Activated CD4-positive, alpha-beta T cell treated with anti-CD3 and anti-CD28 coated beads, Interleukin-2, amount 10 ng/mL, durations not matched to agents 7 days and 5 days (primary cell): Measurements from ENCODE around the gene ZBTB34. TPM values are rescaled to one million over a fixed set of nuclear protein-coding genes. Genes with fewer than 3 reads are reported as not detected.

Experiments
- CTCF ChIA-PET: fragments of 350-600 bp; sonication (Branson Sonifier 250); formaldehyde crosslinking; loops from one replicate; lab custom pipeline; 2021; ENCODE audit warnings: antibody characterized with exemption; lab: Charles Lee
- POLR2A ChIA-PET: fragments of 350-600 bp; sonication (Branson Sonifier 250); formaldehyde crosslinking; loops from one replicate; lab custom pipeline; 2021; ENCODE audit warnings: antibody characterized with exemption; lab: Charles Lee
- DNase-seq: peaks from one replicate; pipeline ENCODE4 v3.0.0-alpha.2; 2020
- H3K27ac Mint-ChIP-seq: one replicate; pipeline ENCODE4 v1.8.0; 2021; ENCODE audit warnings: mild to moderate bottlenecking, moderate library complexity, mixed read lengths
- H3K27me3 Mint-ChIP-seq: one replicate; pipeline ENCODE4 v1.8.0; 2021; ENCODE audit warnings: mixed read lengths
- H3K36me3 Mint-ChIP-seq: one replicate; pipeline ENCODE4 v1.8.0; 2021; ENCODE audit warnings: low read depth, mixed read lengths
- H3K4me1 Mint-ChIP-seq: one replicate; pipeline ENCODE4 v1.8.0; 2021; ENCODE audit warnings: mixed read lengths
- H3K4me3 Mint-ChIP-seq: one replicate; pipeline ENCODE4 v1.8.0; 2021; ENCODE audit warnings: mild to moderate bottlenecking, moderate library complexity, mixed read lengths
- H3K9me3 Mint-ChIP-seq: one replicate; pipeline ENCODE4 v1.8.0; 2021; ENCODE audit warnings: mixed read lengths
- total RNA-seq, 2 experiments: library from RNA; stranded (reverse); gene quantifications; one replicate each; pipeline ENCODE4 v1.2.3, GENCODE V29; 2021

The ZBTB34 gene
- total RNA-seq, 2 experiments from 2014 or later: 8.3 to 8.7 TPM

DNA sequence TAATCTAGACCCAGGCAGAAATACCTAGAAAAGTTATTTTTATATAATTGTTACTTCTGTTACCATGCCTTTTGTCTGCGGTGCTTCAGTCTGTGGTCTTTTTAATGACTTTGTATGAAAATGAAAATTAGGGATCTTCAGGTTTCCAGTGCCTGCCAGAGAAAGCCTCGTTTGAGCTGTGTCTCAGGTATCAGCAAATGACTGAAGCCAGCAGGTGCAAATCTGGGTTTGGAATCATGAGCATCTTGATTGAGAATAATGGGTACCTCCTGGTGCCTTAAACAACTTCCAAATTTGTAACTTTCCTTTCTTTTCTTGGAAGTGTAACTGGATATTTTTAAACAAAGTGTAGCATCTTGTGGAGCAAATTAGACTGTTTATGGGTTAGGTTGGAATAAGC lies 4.3 kb downstream of the ZBTB34 start:
- no peak for DNase-seq
- no peak overlapping the region for H3K4me3 Mint-ChIP-seq
- H3K27ac Mint-ChIP-seq: no peak overlapping the region
- H3K9me3 Mint-ChIP-seq: no peaks in the 10 kb centered on the region
- peaks cover 29% of the 10 kb centered on the region for H3K4me1 Mint-ChIP-seq
- peaks cover 33% of the 10 kb centered on the region for H3K36me3 Mint-ChIP-seq
- H3K27me3 Mint-ChIP-seq: no peaks in the 10 kb centered on the region
- ChIA-PET CTCF (no interaction called here), POLR2A (no interaction called here)

DNA sequence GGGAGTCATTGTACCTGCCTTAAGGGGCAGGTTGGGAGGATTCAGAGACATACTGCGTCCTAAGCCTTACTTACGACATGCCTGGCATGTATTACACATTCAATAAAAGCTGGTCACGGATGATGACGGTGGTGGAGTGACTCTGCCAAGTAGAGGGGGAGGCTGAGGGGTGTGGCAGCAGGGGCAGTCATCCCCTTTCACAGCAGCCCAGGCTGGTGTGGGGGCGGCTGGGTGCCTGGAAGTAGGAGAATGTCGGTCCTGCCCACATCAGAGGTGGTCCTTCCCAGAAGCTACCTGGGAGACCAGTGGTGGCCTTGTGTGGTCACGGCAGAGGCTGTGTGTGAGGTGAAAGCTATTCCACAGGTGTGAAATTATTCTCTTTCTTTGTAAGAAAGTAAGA lies 8.9 kb downstream of the ZBTB34 start:
- Mint-ChIP-seq H3K27me3 (no peaks in the 10 kb centered on the region), H3K9me3 (no peaks in the 10 kb centered on the region), H3K36me3 (peaks cover 22% of the 10 kb centered on the region), H3K27ac (no peak overlapping the region), H3K4me3 (no peak overlapping the region), H3K4me1 (peaks cover 6% of the 10 kb centered on the region)
- ChIA-PET CTCF (interaction anchor here (0.6 kb wide), 1 partner anchor 38 kb away, joined by 3 read pairs; no protein-coding TSS in a partner anchor), POLR2A (no interaction called here)
- DNase-seq: no peak

DNA sequence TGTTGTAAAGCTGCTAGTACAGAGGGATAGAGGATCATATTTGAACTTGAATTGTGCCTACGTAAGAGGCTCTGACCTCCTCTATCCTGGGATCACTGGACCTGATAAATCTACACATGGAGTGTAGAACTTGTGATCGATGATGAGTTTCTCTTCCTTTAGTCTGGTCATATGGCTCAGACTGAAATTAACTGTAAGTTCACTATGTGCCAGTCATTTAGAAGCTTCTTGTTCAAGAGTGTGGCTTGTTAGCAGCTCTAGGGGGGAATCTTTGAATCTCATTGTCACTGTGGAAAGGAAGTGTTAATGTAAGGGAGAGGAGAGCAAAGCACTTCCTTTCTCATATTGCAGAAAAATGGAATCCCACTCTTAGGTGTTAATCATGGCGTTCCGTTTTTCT lies 12.1 kb downstream of the ZBTB34 start:
- H3K27me3 Mint-ChIP-seq: no peaks in the 10 kb centered on the region
- CTCF ChIA-PET: interaction anchor here (0.9 to 1.3 kb wide), 2 partner anchors 9 to 13 kb away, joined by 3 to 4 read pairs; partner anchors contain the start of gene ZBTB34
- no peak overlapping the region for H3K27ac Mint-ChIP-seq
- DNase-seq: no peak
- H3K4me3 Mint-ChIP-seq: no peak overlapping the region
- H3K36me3 Mint-ChIP-seq: peaks cover 11% of the 10 kb centered on the region
- no peaks in the 10 kb centered on the region for H3K9me3 Mint-ChIP-seq
- H3K4me1 Mint-ChIP-seq: peaks cover 18% of the 10 kb centered on the region
- POLR2A ChIA-PET: no interaction called here

DNA sequence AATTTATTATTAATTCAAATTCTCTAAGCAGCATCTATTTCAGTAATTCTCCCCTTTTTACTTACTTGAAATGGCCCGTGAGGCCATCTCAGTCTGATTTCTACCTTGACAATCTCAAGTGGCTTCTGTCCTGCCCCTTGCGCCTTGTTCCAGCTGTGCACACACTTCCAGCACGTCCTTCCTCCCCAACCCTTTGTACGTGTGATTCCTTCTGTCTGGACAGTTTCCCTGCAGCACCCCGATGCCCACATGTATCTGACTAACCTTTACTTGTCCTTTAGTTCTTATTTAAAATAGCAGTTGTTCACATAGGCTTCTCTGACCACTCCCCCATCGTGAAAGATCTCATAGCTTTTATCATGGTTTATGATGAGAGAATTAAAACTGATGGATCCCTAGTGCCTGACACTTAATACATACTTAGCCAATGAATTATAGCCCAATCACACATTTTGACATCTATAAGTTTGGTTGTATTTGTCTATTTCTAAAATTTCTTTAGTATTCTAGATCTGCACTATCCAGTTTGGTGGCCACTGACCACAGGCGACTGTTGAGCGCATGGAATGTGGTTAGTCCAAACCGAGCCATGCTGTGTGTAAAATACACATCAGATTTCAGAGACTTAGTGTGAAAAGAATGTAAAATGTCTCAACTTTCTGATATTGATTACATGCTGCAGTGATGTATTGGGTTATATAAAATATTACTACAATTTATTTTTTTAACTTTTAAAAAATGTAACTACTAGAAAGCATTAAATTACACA lies 14.3 kb downstream of the ZBTB34 start:
- H3K27ac Mint-ChIP-seq: no peak overlapping the region
- H3K36me3 Mint-ChIP-seq: peaks cover 12% of the 10 kb centered on the region
- CTCF ChIA-PET: no interaction called here
- POLR2A ChIA-PET: no interaction called here
- H3K27me3 Mint-ChIP-seq: no peaks in the 10 kb centered on the region
- DNase-seq: no peak
- H3K9me3 Mint-ChIP-seq: no peaks in the 10 kb centered on the region
- H3K4me3 Mint-ChIP-seq: no peak overlapping the region
- peaks cover 18% of the 10 kb centered on the region for H3K4me1 Mint-ChIP-seq

DNA sequence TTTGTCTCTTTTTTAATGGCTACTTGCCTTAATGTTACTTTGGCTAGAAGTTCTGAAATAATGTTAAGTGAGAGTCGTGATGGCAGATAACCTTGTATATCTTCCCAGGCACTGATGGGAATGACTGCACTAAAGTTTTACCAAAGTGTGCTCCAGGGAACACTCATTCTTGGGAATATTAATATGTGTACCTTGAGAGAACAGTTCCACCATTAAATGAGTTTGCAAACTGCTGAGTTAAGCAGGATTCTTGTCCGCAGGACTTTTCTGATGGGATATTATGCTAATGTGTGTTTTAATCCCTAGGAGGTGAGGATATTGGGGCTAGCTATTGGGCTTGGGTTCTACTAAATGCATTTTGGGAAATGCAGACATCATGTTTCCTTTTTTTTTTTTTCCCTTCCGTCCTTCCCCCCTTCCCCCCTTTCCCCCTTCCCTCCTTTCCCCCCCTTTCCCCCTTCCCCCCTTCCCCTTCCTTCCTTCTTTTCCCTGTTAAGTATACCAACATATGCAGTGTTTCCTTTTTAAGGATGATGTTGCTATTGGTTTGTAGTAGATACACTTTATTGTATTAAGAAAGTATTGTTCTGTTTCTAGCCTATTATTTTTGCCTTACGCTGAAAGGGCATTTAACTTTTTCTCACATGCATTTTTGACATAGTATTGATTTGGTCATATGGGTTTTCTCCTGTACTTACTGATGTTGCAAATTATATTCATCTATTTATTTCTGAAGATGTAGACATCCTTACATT lies 15.5 kb downstream of the ZBTB34 start:
- POLR2A ChIA-PET: no interaction called here
- H3K9me3 Mint-ChIP-seq: no peaks in the 10 kb centered on the region
- no peak for DNase-seq
- peaks cover 18% of the 10 kb centered on the region for H3K4me1 Mint-ChIP-seq
- H3K27me3 Mint-ChIP-seq: no peaks in the 10 kb centered on the region
- no peak overlapping the region for H3K4me3 Mint-ChIP-seq
- peaks cover 23% of the 10 kb centered on the region for H3K36me3 Mint-ChIP-seq
- CTCF ChIA-PET: no interaction called here
- H3K27ac Mint-ChIP-seq: peak overlapping the region; percentile 56

DNA sequence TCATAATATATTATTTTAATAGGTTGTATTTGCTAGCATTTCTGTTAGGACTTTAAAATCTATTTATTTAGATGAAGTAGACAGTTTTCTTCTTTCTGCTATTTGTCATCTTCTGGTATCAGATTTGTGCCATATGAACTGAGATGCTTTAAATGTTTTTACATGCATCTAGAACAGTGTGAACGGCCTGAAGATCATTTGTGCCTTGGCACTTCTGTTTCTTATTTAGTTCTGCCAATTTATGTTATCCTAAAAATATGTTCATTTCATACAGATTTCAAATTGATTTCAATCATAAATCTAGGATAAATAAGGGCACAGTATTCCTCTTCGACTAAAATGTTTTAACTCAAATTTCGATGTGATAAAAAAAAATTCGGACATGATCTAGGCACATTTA lies 16.1 kb downstream of the ZBTB34 start:
- Mint-ChIP-seq H3K36me3 (peaks cover 23% of the 10 kb centered on the region), H3K4me3 (no peak overlapping the region), H3K27ac (no peak overlapping the region), H3K4me1 (peaks cover 18% of the 10 kb centered on the region), H3K27me3 (no peaks in the 10 kb centered on the region), H3K9me3 (no peaks in the 10 kb centered on the region)
- DNase-seq: no peak
- ChIA-PET CTCF (no interaction called here), POLR2A (no interaction called here)

DNA sequence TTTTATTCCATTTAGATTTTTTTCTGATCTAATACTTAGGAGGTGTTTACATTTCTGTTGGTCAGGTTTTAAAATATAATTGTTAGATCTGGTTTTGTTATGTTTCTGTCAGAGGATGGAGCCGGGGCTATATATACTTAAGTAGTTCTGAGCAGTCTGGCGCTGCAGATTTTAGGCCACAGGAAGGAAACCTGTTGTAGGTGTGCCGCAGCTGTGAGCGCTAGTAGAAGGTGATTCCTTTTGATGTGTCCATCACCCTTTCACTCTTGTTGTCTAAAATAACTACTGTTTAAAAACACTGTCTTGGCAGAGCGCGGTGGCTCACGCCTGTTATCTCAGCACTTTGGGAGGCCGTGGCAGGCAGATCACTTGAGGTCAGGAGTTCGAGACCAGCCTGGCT lies 17.0 kb downstream of the ZBTB34 start:
- ChIA-PET CTCF (no interaction called here), POLR2A (no interaction called here)
- Mint-ChIP-seq H3K36me3 (peaks cover 23% of the 10 kb centered on the region), H3K4me1 (peaks cover 18% of the 10 kb centered on the region), H3K27me3 (no peaks in the 10 kb centered on the region), H3K27ac (no peak overlapping the region), H3K9me3 (no peaks in the 10 kb centered on the region), H3K4me3 (no peak overlapping the region)
- peak; percentile 19 for DNase-seq

DNA sequence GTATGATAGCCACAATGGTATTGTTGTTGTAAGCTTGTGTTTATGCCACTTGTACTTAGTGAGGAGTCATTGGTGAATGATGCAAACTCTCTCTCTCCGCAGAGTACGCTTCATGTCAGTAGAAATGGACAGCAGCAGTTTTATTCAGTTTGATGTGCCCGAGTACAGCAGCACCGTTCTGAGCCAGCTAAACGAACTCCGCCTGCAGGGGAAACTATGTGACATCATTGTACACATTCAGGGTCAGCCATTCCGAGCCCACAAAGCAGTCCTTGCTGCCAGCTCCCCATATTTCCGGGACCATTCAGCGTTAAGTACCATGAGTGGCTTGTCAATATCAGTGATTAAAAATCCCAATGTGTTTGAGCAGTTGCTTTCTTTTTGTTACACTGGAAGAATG lies 18.8 kb downstream of the ZBTB34 start:
- CTCF ChIA-PET: no interaction called here
- no peak for DNase-seq
- H3K27ac Mint-ChIP-seq: no peak overlapping the region
- no peak overlapping the region for H3K4me3 Mint-ChIP-seq
- no peaks in the 10 kb centered on the region for H3K27me3 Mint-ChIP-seq
- POLR2A ChIA-PET: no interaction called here
- H3K4me1 Mint-ChIP-seq: peaks cover 18% of the 10 kb centered on the region
- H3K9me3 Mint-ChIP-seq: no peaks in the 10 kb centered on the region
- H3K36me3 Mint-ChIP-seq: peaks cover 23% of the 10 kb centered on the region

DNA sequence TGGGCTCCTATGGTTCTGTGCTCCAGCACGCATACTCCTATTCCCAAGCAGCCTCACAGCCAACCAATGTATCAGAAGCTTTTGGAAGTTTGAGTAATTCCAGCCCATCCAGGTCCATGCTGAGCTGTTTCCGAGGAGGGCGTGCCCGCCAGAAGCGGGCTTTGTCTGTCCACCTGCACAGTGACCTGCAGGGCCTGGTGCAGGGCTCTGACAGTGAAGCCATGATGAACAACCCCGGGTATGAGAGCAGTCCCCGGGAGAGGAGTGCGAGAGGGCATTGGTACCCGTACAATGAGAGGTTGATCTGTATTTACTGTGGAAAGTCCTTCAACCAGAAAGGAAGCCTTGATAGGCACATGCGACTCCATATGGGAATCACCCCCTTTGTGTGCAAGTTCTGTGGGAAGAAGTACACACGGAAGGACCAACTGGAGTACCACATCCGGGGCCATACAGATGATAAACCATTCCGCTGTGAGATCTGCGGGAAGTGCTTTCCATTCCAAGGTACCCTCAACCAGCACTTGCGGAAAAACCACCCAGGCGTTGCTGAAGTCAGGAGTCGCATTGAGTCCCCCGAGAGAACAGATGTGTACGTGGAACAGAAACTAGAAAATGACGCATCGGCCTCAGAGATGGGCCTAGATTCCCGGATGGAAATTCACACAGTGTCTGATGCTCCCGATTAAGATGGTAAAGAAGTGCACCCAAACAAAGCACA lies 19.9 kb downstream of the ZBTB34 start:
- H3K4me3 Mint-ChIP-seq: no peak overlapping the region
- DNase-seq: no peak
- no peaks in the 10 kb centered on the region for H3K27me3 Mint-ChIP-seq
- H3K36me3 Mint-ChIP-seq: peaks cover 23% of the 10 kb centered on the region
- H3K9me3 Mint-ChIP-seq: no peaks in the 10 kb centered on the region
- ChIA-PET POLR2A (no interaction called here), CTCF (no interaction called here)
- H3K4me1 Mint-ChIP-seq: peaks cover 18% of the 10 kb centered on the region
- H3K27ac Mint-ChIP-seq: no peak overlapping the region

DNA sequence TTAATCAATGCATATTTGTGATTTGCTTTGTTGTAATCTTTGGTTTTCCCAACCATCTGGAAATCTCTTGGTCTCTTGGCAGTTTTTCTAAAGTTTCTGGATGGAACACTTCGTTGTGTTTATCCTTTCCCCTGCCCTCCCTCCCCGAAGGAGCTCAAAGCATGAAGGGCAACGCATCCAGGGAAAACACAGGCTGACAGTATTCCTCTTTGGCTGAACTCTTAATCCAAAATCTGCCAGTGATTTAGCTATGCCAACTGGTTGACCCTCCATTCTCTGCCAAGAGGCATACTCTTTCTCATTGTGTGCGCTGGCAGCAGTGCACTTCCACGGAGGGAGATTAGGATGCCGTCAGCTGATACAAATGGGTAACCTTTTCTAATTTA lies 20.5 kb downstream of the ZBTB34 start:
- Mint-ChIP-seq H3K4me1 (peaks cover 16% of the 10 kb centered on the region), H3K36me3 (peaks cover 23% of the 10 kb centered on the region), H3K27ac (no peak overlapping the region), H3K27me3 (no peaks in the 10 kb centered on the region), H3K9me3 (no peaks in the 10 kb centered on the region), H3K4me3 (no peak overlapping the region)
- ChIA-PET CTCF (no interaction called here), POLR2A (no interaction called here)
- DNase-seq: no peak

DNA sequence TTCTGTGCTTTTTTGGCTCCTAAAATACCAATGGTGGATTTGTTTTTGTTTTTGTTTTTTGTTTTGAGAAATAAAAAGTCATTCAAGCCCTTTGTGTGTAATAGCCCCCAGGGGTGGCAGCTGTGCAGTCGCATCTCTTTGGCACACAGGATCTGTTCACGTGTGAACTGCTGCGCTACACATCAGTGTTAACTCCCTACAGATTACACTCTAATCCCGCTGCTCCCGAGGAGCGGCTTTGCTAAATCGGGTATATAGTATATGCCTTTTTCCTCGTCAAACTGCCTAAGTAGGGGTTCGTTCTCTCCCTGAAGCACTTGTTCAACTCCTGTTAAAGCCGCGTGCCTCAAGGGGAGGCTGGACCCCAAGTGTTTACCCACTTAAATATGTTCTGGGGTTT lies 22.3 kb downstream of the ZBTB34 start:
- Mint-ChIP-seq H3K9me3 (no peaks in the 10 kb centered on the region), H3K27ac (no peak overlapping the region), H3K36me3 (peaks cover 18% of the 10 kb centered on the region), H3K27me3 (no peaks in the 10 kb centered on the region), H3K4me3 (no peak overlapping the region), H3K4me1 (peaks cover 2% of the 10 kb centered on the region)
- no peak for DNase-seq
- ChIA-PET CTCF (no interaction called here), POLR2A (no interaction called here)

DNA sequence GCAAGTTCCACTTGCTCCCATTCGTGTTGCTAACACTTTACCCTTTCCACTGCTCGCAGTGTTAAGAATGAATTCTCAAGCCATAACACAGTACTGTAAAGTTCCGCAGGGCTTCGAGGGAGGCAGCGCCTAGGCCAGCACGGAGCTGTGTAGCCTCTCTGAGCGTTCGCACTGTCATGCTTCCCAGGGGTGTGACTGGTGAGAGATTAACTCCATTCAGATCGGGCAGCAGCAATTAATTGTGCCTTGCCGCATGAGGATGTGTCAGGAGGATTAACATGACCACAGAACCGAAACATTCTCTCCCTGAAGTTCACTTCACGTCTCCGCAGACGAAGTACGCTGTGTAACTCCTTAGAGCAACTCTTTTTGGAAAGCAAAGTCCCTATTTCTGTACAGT lies 23.2 kb downstream of the ZBTB34 start:
- POLR2A ChIA-PET: no interaction called here

DNA sequence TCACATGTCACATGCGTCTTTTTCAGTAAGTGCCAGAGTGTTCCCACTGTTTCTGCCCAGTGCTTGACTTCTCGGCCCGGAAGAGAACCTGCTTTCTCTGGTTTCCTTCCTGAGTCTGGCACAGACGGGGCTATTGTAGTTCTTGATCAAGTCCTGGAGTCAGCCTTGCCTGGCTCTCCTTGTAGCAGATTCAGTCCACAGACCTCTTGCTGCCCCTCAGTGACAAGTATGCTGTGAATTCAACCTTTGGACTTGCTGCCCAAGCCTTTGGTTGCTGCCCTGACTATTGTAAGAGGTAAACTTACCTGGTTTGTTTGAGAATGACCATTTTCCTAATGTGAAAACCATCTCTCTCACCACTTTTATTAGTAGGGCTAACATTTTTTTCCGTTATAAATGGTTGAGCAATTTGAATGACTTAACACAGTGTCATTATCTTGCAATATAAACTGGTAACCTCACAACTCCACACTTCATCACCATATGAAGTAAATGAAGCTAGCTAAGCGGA lies 24.7 kb downstream of the ZBTB34 start:
- POLR2A ChIA-PET: no interaction called here
- no peak overlapping the region for H3K27ac Mint-ChIP-seq
- H3K4me3 Mint-ChIP-seq: no peak overlapping the region
- no peaks in the 10 kb centered on the region for H3K4me1 Mint-ChIP-seq
- peaks cover 6% of the 10 kb centered on the region for H3K36me3 Mint-ChIP-seq
- no peaks in the 10 kb centered on the region for H3K27me3 Mint-ChIP-seq
- no peak for DNase-seq
- H3K9me3 Mint-ChIP-seq: no peaks in the 10 kb centered on the region
- CTCF ChIA-PET: no interaction called here

More for the DNA sequence above, 23.2 kb downstream of the ZBTB34 start:
- H3K27ac Mint-ChIP-seq: no peak overlapping the region
- DNase-seq: no peak
- H3K36me3 Mint-ChIP-seq: peaks cover 18% of the 10 kb centered on the region
- H3K27me3 Mint-ChIP-seq: no peaks in the 10 kb centered on the region
- CTCF ChIA-PET: no interaction called here
- H3K4me1 Mint-ChIP-seq: no peaks in the 10 kb centered on the region
- no peaks in the 10 kb centered on the region for H3K9me3 Mint-ChIP-seq
- H3K4me3 Mint-ChIP-seq: no peak overlapping the region
